GM21526 (cell line): Measurements from ENCODE around the gene ASTL.
"Not testable (repeated sequence)": the region's sequence is repeated elsewhere in the genome, so short reads cannot be mapped to it uniquely, and the experiment has no call there.

Source experiments
- ATAC-seq: cut with Tn5 transposase; IDR thresholded peaks from one replicate; pipeline ENCODE4 v1.9.1; 2021; ENCODE audit warnings: moderate library complexity; ENCODE audit not compliant: unreplicated experiment, low FRiP score

Gene ASTL

DNA sequence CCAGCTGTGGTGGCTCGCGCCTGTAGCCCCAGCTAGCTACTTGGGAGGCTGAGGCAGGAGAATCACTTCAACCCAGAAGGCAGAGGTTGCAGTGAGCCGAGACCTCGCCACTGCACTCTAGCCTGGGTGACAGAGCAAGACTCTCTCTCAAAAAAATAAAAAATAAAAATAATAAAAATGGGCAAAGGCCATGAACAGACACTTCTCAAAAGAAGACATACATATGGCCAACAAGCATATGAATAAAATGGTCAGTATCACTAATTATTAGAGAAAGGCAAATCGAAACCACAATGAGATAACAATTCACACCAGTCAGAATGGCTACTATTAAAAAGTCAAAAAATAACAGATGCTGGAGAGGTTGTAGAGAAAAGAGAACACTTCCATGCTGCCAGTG, 22.1 kb upstream of the ASTL start:
- ATAC-seq: not testable (repeated sequence)

GRCh38 chr2:96159084-96159830, 21.0 kb upstream of the ASTL start:
- no peak for ATAC-seq

DNA sequence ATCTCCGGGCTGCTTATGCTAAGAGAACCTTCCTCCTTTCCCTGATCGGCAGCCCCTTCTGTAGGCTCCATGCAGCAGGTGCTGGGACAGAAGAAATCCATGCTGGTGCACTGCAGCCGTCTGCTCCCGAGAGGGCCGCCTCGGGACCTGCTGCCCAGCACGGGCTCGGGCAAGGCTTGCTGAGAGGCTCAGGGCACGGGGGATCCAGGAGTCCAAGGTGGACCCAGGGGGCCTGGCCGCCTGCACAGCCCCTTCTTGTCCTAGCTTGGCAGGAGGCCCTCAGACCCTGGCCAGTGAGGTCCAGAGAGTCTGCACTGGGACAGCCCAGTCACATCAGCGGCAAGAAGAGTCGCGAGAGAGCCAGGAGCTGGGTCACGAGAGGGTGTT, 20.2 kb upstream of the ASTL start:
- ATAC-seq: no peak

DNA sequence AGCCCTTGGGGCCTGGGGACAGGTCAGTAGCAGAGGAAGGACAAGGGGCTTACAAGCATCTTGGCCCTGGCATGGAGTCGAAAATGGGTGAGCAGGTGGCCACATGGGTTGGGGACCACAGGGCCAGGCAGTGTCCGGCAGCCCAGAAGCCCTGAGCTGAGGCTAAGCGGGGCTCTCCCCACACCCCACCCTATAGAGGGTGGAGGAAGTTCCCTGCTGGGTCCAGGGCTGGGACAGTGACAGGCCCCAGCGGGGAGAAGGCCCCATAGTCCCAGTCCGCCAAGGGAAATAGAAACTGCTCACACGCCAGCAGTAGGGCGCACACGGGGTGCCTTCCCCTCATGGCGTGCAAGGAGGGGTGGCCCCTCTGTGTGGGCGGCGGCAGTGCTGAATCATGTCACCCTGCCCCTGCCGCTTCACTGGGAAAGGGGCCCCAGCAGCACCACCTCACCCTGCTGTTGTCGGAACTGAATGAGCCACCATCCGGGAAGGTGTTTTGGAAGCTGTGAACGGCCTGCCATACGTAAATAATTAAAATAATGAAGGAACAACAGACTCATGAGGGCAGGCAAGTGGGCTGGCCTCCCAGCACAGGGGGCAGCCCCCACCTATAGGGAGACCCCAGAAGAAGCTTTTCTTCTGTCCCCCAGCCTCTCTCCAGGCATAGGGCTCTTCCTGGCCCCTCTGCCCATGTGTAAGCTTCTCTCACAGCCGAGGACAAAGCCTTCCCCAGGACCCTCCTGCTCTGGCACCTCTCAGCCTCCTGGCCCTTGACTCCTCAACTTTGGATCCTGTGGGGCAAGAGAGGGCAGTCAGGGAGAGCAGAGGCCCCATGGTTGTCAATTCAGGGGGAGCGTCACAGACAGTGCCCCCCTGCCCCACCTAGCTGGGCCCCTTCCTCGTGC, 19.6 kb upstream of the ASTL start:
- ATAC-seq: no peak

DNA sequence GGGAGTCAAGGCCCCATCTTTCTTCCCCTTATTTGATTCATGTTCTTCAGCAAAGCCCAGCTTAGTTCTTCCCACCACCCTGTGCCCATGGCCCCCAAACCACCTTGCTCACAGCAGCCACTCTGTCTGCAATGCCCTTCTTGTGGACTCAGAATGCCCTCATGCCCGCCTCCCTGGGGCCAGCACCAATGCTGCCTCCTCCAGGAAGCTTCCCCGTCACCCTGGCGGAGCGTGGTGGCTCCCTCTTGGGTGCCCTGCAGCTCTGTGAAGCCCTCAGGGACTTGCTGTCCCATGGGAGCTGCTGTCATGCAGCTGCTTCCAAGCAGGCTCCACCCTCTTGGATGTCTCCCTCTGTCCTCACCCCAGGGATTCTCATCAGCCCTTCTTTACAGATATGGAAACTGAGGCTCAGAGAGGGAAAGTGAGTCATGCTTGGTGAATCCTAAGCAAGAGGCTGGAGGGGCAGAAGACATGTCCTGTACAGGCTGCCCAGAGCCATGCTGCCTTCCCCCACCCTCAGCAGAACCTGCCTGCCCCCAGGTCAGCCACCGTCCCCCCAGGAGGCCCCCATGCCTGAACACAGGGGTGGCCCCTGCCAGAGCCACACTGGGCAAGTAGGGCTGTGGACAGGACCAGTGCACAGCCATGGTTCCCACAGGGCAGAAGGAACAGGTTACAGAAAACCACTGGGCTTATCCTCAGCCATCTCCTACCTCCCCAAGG, 18.8 kb upstream of the ASTL start:
- no peak for ATAC-seq

DNA sequence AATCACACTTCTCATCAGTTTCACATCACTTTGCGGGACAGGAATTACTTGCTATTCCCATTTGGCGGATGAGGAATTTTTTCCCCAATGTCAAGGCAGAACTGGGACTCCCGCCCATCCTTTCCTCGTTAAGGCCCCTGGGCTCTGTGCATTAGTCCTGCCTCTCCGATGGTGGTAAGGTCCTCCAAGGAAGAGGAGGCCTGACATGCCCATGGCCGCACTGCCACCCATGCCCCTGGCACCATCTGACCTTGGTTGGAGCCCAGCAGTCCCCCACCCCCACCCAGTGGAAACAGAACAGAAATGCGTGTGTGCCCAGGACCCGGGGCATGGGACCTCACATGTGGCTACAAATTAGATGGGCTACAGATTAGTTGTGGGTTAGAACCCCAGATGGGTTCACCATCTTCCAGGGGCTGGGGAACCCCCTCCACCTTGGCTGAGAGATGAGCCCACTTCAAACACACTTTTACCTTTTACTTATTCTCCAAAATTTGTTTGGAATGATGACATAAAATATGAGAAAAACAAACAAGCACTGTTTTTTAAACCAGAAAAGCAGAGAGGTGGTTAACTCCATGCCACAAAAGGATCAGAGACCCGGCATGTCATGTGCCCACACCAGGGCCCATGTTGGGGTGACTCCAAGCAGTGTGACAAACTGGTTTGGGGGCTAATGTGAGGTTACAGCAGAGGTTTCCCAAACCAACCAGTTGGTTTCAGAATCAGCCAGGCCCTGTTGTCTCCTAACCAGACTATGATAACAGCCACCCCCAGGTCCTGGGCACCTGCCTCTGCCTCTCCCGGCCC, 17.9 kb upstream of the ASTL start:
- ATAC-seq: no peak

DNA sequence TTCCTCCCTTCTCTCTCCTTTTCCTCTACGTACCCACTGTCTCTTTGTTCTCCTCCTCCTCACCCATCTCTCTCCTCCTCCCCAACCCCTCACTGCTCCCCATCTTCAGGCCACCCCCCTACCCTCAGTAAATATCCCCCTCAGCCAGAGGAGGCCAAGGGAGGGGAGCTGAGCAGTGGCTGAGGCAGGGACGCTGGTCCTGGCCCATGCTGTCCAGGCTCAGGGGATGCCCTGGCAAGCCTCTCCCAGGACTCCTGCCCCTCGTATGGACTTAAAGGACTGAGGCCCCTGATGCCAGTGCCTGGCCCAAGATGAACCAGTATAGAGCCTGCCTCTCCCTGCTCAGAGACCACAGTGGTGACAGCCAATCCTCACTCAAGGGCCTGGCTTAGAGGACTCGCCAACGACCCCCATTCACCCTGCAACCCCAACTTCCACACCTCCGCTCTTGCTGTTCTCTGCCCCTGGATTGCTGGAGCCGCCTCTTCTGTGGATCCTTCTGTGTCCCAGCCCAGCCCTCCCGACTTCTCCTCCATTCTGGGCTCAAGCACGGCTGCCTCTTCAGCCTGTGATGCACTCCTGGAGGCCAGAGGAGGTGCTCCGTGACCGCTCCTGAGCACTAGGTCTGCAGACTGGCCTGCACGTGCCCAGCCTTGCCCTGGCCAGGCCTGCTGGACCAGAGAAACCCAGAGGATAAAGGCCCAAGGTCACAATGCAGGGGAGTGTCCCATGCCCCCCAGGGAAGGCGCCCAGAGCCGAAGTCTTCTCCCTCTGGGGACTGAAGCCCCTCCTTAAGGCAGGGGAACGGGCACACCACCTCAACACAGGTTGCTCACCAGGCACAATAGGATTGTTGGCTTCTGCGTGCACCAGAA, 16.4 kb upstream of the ASTL start:
- no peak for ATAC-seq

- ATAC-seq: no peak
These were observed 15.7 kb upstream of the ASTL start for GRCh38 chr2:96153991-96154431.

- no peak for ATAC-seq
These were observed 15.0 kb upstream of the ASTL start for GRCh38 chr2:96153291-96153713.

- no peak for ATAC-seq
These were observed 14.2 kb upstream of the ASTL start for GRCh38 chr2:96152304-96153161.

- ATAC-seq: no peak
These were observed 13.4 kb upstream of the ASTL start for GRCh38 chr2:96151595-96152303.

- ATAC-seq: no peak
These were observed 12.7 kb upstream of the ASTL start for GRCh38 chr2:96150791-96151594.

- no peak for ATAC-seq
These were observed 11.8 kb upstream of the ASTL start for GRCh38 chr2:96150007-96150640.

GRCh38 chr2:96148410-96149217, 10.3 kb upstream of the ASTL start:
- ATAC-seq: peak; percentile 35

- ATAC-seq: no peak
These were observed 9.4 kb upstream of the ASTL start for GRCh38 chr2:96147593-96148201.
